Stimulated activated CD4-positive, alpha-beta T cell treated with anti-CD3 and anti-CD28 coated beads, Interleukin-1b, Interleukin-23, amount 100 ng/mL, for 48 hours (primary cell): ENCODE data around the gene IL20RA.
"Not testable (repeated sequence)": the region's sequence is repeated elsewhere in the genome, so short reads cannot be mapped to it uniquely, and the experiment has no call there.

Experiments
- DNase-seq: peaks from one replicate; pipeline ENCODE4 v3.0.0-alpha.2; 2020

Gene IL20RA

GRCh38 chr6:136969433-136969832 lies 75.3 kb downstream of the IL20RA start:
- no peak for DNase-seq

- DNase-seq, result no peak
These were observed 75.9 kb downstream of the IL20RA start for GRCh38 chr6:136968837-136969236.

- peak; percentile 59 for DNase-seq
These were observed 76.7 kb downstream of the IL20RA start for GRCh38 chr6:136967876-136968752.

- no peak for DNase-seq
These were observed 80.4 kb downstream of the IL20RA start for GRCh38 chr6:136964398-136964797.

GRCh38 chr6:136963259-136963658 lies 81.5 kb downstream of the IL20RA start:
- no peak for DNase-seq

GRCh38 chr6:136962661-136963060 lies 82.1 kb downstream of the IL20RA start:
- DNase-seq, result no peak

- DNase-seq, result no peak
These were observed 82.9 kb downstream of the IL20RA start for GRCh38 chr6:136961848-136962247.

GRCh38 chr6:136960781-136961180 lies 84.0 kb downstream of the IL20RA start:
- no peak for DNase-seq

GRCh38 chr6:136959935-136960334 lies 84.8 kb downstream of the IL20RA start:
- not testable (repeated sequence) for DNase-seq

- DNase-seq, result no peak
These were observed 85.3 kb downstream of the IL20RA start for GRCh38 chr6:136959471-136959891.

GRCh38 chr6:136958168-136958567 lies 86.6 kb downstream of the IL20RA start:
- DNase-seq, result no peak

GRCh38 chr6:136956590-136957544 lies 87.9 kb downstream of the IL20RA start:
- no peak for DNase-seq

GRCh38 chr6:136955123-136955522 lies 89.6 kb downstream of the IL20RA start:
- DNase-seq, result no peak

- DNase-seq, result no peak
These were observed 92.0 kb downstream of the IL20RA start for GRCh38 chr6:136952714-136953260.

- no peak for DNase-seq
These were observed 94.2 kb downstream of the IL20RA start for GRCh38 chr6:136950436-136951126.
